ENCODE measurements around the gene MAP2.
A peak's percentile ranks its signal among the peaks of the same experiment; 100 is the strongest.

MAP2 gene

GRCh38 chr2:209442939-209443338 is 19.1 kb downstream of the MAP2 start:
- DNase-seq: no peak
- Histone ChIP-seq H3K4me3 (no peak overlapping the region), H3K9me3 (no peaks in the 10 kb centered on the region), H3K36me3 (no peaks in the 10 kb centered on the region), H3K4me1 (peaks cover 0 to 49% (median 7%) of the 10 kb centered on the region in 4 donors), H3K27ac (peak overlapping the region in 1 of 2 donors; percentile 4), H3K27me3 (no peaks in the 10 kb centered on the region)
- intact Hi-C loops (cut with DNase I; ENCODE audit: low total_unique reads): no loop called here
- TF ChIP-seq, protein P1, sequence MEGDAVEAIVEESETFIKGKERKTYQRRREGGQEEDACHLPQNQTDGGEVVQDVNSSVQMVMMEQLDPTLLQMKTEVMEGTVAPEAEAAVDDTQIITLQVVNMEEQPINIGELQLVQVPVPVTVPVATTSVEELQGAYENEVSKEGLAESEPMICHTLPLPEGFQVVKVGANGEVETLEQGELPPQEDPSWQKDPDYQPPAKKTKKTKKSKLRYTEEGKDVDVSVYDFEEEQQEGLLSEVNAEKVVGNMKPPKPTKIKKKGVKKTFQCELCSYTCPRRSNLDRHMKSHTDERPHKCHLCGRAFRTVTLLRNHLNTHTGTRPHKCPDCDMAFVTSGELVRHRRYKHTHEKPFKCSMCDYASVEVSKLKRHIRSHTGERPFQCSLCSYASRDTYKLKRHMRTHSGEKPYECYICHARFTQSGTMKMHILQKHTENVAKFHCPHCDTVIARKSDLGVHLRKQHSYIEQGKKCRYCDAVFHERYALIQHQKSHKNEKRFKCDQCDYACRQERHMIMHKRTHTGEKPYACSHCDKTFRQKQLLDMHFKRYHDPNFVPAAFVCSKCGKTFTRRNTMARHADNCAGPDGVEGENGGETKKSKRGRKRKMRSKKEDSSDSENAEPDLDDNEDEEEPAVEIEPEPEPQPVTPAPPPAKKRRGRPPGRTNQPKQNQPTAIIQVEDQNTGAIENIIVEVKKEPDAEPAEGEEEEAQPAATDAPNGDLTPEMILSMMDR (IDR thresholded peaks at IDR 0.05): no peak

GRCh38 chr2:209445485-209445884 is 21.6 kb downstream of the MAP2 start:
- Histone ChIP-seq H3K4me3 (no peak overlapping the region), H3K27ac (no peak overlapping the region), H3K27me3 (no peaks in the 10 kb centered on the region), H3K36me3 (no peaks in the 10 kb centered on the region), H3K4me1 (peaks cover 0 to 44% (median 7%) of the 10 kb centered on the region in 4 donors), H3K9me3 (no peaks in the 10 kb centered on the region)
- TF ChIP-seq, protein P1 (IDR thresholded peaks at IDR 0.05): no peak
- intact Hi-C loops (cut with DNase I; ENCODE audit: low total_unique reads): no loop called here
- no peak for DNase-seq

- Histone ChIP-seq H3K4me3 (no peak overlapping the region), H3K36me3 (no peaks in the 10 kb centered on the region), H3K27me3 (no peaks in the 10 kb centered on the region), H3K9me3 (no peaks in the 10 kb centered on the region), H3K27ac (no peak overlapping the region), H3K4me1 (peaks cover 0 to 10% (median 4%) of the 10 kb centered on the region in 4 donors)
- DNase-seq: no peak
- TF ChIP-seq, protein P1 (IDR thresholded peaks at IDR 0.05): no peak
- intact Hi-C loops (cut with DNase I; ENCODE audit: low total_unique reads): no loop called here
These were observed 27.5 kb downstream of the MAP2 start for GRCh38 chr2:209451209-209451834.

- no peaks in the 10 kb centered on the region for H3K9me3 ChIP-seq
- intact Hi-C loops (cut with DNase I; ENCODE audit: low total_unique reads): no loop called here
- no peak for DNase-seq
- TF ChIP-seq, protein P1 (IDR thresholded peaks at IDR 0.05): no peak
- H3K4me3 ChIP-seq: no peak overlapping the region
- H3K27ac ChIP-seq: no peak overlapping the region
- H3K27me3 ChIP-seq: no peaks in the 10 kb centered on the region
- peaks cover 0 to 5% (median under 1%) of the 10 kb centered on the region in 4 donors for H3K4me1 ChIP-seq
- no peaks in the 10 kb centered on the region for H3K36me3 ChIP-seq
These were observed 32.6 kb downstream of the MAP2 start for GRCh38 chr2:209456489-209456888.

DNA sequence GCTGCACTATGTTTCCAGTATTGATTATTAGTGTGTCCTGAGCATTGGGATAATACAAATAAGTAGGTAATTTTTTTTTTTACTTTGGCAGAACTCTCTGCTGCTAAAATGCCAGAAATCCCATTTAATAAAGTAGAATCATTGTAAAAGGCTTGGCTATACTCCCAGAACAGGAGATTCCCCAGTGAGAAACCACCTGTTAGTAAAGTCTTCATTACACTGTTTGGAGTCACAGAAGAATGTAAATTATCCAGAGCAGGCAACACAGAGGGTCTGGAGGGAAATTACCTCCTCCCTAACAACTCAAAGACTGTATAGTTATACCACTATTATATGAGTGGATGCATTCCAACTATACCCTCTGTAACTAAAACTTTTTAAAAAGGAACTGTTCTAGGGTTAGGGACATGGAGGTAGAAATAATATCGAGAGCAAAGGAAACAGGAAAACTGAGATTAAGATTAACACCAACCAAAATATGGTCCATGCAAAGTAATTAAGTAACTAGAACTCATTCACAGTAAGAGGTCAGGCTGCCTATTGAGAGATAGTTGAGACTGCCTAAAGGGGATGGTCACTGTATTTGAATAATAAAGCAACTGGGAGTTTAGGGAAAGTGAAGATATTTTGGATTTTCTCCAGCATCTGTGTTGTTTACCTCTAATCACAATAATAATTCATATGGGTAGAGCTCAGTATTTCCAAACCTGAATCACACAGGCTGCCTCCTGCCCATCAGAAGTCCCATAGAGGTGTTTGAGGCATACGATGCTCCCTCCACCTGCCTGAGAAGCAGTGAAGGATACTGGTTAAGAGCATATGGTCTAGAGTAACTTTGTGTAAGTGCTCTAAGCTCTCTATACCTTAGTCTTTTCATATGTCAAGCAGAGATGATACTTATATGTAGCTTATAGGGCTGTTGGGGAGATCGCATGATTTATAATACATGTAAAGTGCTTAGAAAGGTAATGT is 34.4 kb downstream of the MAP2 start:
- Histone ChIP-seq H3K36me3 (no peaks in the 10 kb centered on the region), H3K27me3 (no peaks in the 10 kb centered on the region), H3K4me1 (peaks cover 0 to 17% (median 0%) of the 10 kb centered on the region in 4 donors), H3K9me3 (no peaks in the 10 kb centered on the region), H3K27ac (no peak overlapping the region), H3K4me3 (no peak overlapping the region)
- intact Hi-C loops (cut with DNase I; ENCODE audit: low total_unique reads): no loop called here
- no peak for DNase-seq
- TF ChIP-seq, protein P1 (IDR thresholded peaks at IDR 0.05): no peak
